ENCODE measurements around the gene AP1M2.
A peak's percentile ranks its signal among the peaks of the same experiment; 100 is the strongest.

The AP1M2 gene

GRCh38 chr19:10566408-10566657, 20.8 kb downstream of the AP1M2 start:
- TF ChIP-seq TOX (CRISPR knock-in tag; IDR thresholded peaks at IDR 0.05; ENCODE audit: borderline replicate concordance) (no peak), CSDC2 (CRISPR knock-in tag; IDR thresholded peaks at IDR 0.05) (no peak), ZNF70 (CRISPR knock-in tag; IDR thresholded peaks at IDR 0.05) (no peak), ZFP3 (CRISPR knock-in tag; IDR thresholded peaks at IDR 0.05) (no peak), BACH2 (CRISPR knock-in tag; IDR thresholded peaks at IDR 0.05; ENCODE audit: borderline replicate concordance) (no peak), ARNTL (CRISPR knock-in tag; IDR thresholded peaks at IDR 0.05; ENCODE audit: borderline replicate concordance, low read depth) (no peak), POU6F1 (CRISPR knock-in tag; IDR thresholded peaks at IDR 0.05; ENCODE audit: borderline replicate concordance, low read depth) (no peak)
- ATAC-seq = no peak

GRCh38 chr19:10565567-10566407, 21.3 kb downstream of the AP1M2 start, which contains the start of gene KRI1:
Gene KRI1, minus strand, starts transcription at chr19:10566010. Its CDS starts 11 bp downstream, at chr19:10565999.
- TF ChIP-seq OSR1 (CRISPR knock-in tag; IDR thresholded peaks at IDR 0.05) (no peak), GLIS3 (CRISPR knock-in tag; IDR thresholded peaks at IDR 0.05) (no peak), TSHZ2 (CRISPR knock-in tag; IDR thresholded peaks at IDR 0.05) (0 out of 2 replicates have a peak, but pooled peaks have one; percentile 28)
- peak; percentile 79 for ATAC-seq

GRCh38 chr19:10565028-10565566, 22.0 kb downstream of the AP1M2 start:
- TF ChIP-seq PATZ1 (CRISPR knock-in tag; IDR thresholded peaks at IDR 0.05; ENCODE audit: borderline replicate concordance) (no peak), BACH2 (CRISPR knock-in tag; IDR thresholded peaks at IDR 0.05; ENCODE audit: borderline replicate concordance) (no peak), PPARA (CRISPR knock-in tag; IDR thresholded peaks at IDR 0.05; ENCODE audit: borderline replicate concordance) (no peak), ZNF8 (CRISPR knock-in tag; IDR thresholded peaks at IDR 0.05) (no peak)
- ATAC-seq = peak; percentile 23

- no peak for TF ChIP-seq POU6F1 (CRISPR knock-in tag; IDR thresholded peaks at IDR 0.05; ENCODE audit: borderline replicate concordance, low read depth)
- no peak for TF ChIP-seq ZNF565 (CRISPR knock-in tag; conservative IDR thresholded peaks at IDR 0.05; ENCODE audit: low read depth)
- TF ChIP-seq ZC3H10 (CRISPR knock-in tag; IDR thresholded peaks at IDR 0.05) = no peak
- TF ChIP-seq TCF4 (CRISPR knock-in tag; IDR thresholded peaks at IDR 0.05; ENCODE audit: borderline replicate concordance) = no peak
- no peak for TF ChIP-seq RARB (CRISPR knock-in tag; IDR thresholded peaks at IDR 0.05)
- no peak for TF ChIP-seq BACH2 (CRISPR knock-in tag; IDR thresholded peaks at IDR 0.05; ENCODE audit: borderline replicate concordance)
- TF ChIP-seq GLIS3 (CRISPR knock-in tag; IDR thresholded peaks at IDR 0.05) = no peak
- no peak for TF ChIP-seq SNAI2 (CRISPR knock-in tag; IDR thresholded peaks at IDR 0.05)
- TF ChIP-seq TOX (CRISPR knock-in tag; IDR thresholded peaks at IDR 0.05; ENCODE audit: borderline replicate concordance) = no peak
- no peak for TF ChIP-seq ZNF8 (CRISPR knock-in tag; IDR thresholded peaks at IDR 0.05)
- no peak for ATAC-seq
These were observed 24.5 kb downstream of the AP1M2 start for GRCh38 chr19:10562609-10563008.

Data from SK-N-SH treated with all-trans-retinoic acid at 6 μM for 48 hours (cell line).